ENCODE measurements around the gene CUX1.

Gene CUX1

GRCh38 chr7:101960985-101961708 lies 143.7 kb downstream of the CUX1 start:
- TF ChIP-seq, protein P1, sequence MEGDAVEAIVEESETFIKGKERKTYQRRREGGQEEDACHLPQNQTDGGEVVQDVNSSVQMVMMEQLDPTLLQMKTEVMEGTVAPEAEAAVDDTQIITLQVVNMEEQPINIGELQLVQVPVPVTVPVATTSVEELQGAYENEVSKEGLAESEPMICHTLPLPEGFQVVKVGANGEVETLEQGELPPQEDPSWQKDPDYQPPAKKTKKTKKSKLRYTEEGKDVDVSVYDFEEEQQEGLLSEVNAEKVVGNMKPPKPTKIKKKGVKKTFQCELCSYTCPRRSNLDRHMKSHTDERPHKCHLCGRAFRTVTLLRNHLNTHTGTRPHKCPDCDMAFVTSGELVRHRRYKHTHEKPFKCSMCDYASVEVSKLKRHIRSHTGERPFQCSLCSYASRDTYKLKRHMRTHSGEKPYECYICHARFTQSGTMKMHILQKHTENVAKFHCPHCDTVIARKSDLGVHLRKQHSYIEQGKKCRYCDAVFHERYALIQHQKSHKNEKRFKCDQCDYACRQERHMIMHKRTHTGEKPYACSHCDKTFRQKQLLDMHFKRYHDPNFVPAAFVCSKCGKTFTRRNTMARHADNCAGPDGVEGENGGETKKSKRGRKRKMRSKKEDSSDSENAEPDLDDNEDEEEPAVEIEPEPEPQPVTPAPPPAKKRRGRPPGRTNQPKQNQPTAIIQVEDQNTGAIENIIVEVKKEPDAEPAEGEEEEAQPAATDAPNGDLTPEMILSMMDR (IDR thresholded peaks at IDR 0.05; ENCODE audit: low read depth, low read length, missing control alignments), result no peak
- H3K4me3 ChIP-seq (ENCODE audit: low read depth, low read length), result no peak overlapping the region
- no peak for DNase-seq (ENCODE audit: low read depth)

- DNase-seq (ENCODE audit: low read depth), result no peak
- no peak overlapping the region for H3K4me3 ChIP-seq (ENCODE audit: low read depth, low read length)
- TF ChIP-seq, protein P1 (IDR thresholded peaks at IDR 0.05; ENCODE audit: low read depth, low read length, missing control alignments), result no peak
Measured at GRCh38 chr7:101961811-101962210, 144.4 kb downstream of the CUX1 start.

- TF ChIP-seq, protein P1 (IDR thresholded peaks at IDR 0.05; ENCODE audit: low read depth, low read length, missing control alignments), result no peak
- no peak for DNase-seq (ENCODE audit: low read depth)
- no peak overlapping the region for H3K4me3 ChIP-seq (ENCODE audit: low read depth, low read length)
Measured at GRCh38 chr7:101963693-101964092, 146.3 kb downstream of the CUX1 start.

GRCh38 chr7:101964680-101965452 lies 147.4 kb downstream of the CUX1 start:
- H3K4me3 ChIP-seq (ENCODE audit: low read depth, low read length), result no peak overlapping the region
- no peak for DNase-seq (ENCODE audit: low read depth)
- TF ChIP-seq, protein P1 (IDR thresholded peaks at IDR 0.05; ENCODE audit: low read depth, low read length, missing control alignments), result no peak

DNA sequence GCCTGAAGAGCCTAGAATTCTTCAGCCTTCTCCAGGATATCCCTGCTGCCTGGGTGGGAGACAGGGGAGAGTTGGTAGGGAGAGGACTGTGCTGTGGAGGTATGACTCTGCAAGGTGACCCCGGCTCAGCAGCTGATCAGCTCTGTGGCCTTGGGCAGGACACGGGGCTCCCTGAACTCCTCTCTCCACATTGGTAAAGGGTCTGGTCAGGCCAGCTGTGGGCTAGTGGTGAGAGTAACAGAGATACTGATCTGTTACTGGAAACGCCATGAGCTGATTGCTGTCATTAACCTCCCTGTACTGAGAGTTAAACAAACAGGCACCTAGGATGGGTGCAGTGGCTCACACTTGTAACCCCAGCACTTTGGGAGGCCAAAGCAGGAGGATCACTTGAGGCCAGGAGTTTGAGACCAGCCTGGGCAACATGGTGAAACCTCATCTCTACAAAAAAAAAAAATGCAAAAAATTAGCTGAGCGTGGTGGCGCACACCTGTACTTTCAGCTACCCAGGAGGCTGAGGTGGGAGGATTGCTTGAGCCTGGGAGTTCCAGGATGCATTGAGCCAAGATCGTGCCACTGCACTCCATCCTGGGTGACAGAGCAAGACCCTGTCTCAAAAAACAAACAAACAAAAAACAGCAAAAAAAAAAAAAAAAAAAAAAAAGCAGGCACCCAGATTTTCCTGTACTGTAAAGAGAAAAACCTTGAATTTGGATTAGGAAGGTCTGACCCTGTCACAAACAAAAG lies 151.5 kb downstream of the CUX1 start:
- no peak overlapping the region for H3K4me3 ChIP-seq (ENCODE audit: low read depth, low read length)
- DNase-seq (ENCODE audit: low read depth), result no peak
- TF ChIP-seq, protein P1 (IDR thresholded peaks at IDR 0.05; ENCODE audit: low read depth, low read length, missing control alignments), result no peak

GRCh38 chr7:101969997-101970585 lies 152.7 kb downstream of the CUX1 start:
- TF ChIP-seq, protein P1 (IDR thresholded peaks at IDR 0.05; ENCODE audit: low read depth, low read length, missing control alignments), result no peak
- no peak for DNase-seq (ENCODE audit: low read depth)
- no peak overlapping the region for H3K4me3 ChIP-seq (ENCODE audit: low read depth, low read length)

Measured in GM12864 (cell line).